Activated CD4-positive, CD25-positive, alpha-beta regulatory T cell treated with anti-CD3 and anti-CD28 coated beads, Interleukin-2, amount 50 U/mL, for 24 hours (primary cell): Measurements from ENCODE around the gene PDE1C.

Source experiments
- ATAC-seq, 2 donors: fragments of 150-1000 bp; cut with Tn5 transposase; one replicate each; pipeline ENCODE4 v1.10.0; 2021; ENCODE audit warnings: mild to moderate bottlenecking in 1 of 2, moderate library complexity in 1 of 2

PDE1C gene

GRCh38 chr7:31986878-31987518 is 83.2 kb downstream of the PDE1C start:
- no peak for ATAC-seq

DNA sequence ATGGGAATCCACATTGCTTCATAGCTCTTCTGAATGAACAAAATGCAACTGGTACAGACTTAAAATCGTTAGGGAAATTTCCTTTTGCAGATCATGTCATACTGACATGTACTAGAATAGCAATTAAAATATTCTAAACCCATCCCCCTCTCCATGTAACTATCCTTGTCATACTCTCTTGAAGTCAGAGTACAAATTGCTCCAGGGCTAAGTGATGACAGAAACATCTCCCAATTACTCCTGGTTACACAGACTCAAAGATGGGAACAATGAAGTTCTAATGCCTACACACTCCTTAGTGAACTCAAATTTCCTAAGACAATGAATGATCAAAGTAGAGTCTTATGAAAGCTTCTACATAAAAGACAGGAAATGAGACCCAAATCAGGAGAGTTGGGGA is 87.2 kb downstream of the PDE1C start:
- ATAC-seq, result no peak

DNA sequence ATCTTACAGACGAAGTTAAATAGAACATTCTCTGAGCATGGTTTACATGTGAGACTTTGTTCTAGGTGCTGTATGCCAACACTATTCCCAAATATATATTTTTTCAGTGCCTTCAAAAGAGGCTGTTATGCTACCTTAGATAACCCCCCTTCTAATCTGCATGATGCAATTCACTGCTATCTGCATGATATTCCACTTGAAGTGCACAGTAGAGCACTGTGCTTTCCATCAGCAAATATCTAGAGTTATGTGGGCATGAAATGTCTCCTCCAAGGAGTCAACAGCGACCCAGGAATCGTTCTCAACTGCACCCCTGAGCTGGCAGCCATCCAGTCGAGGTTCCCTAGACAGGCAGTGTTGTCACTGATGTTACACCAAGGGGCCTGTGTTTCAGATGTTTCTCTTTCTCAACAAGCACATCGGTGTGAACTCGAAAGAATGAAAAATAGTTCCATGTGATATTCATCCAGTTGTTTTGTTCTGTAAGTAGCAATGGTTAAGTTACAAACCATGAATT is 88.3 kb downstream of the PDE1C start:
- ATAC-seq, result no peak

DNA sequence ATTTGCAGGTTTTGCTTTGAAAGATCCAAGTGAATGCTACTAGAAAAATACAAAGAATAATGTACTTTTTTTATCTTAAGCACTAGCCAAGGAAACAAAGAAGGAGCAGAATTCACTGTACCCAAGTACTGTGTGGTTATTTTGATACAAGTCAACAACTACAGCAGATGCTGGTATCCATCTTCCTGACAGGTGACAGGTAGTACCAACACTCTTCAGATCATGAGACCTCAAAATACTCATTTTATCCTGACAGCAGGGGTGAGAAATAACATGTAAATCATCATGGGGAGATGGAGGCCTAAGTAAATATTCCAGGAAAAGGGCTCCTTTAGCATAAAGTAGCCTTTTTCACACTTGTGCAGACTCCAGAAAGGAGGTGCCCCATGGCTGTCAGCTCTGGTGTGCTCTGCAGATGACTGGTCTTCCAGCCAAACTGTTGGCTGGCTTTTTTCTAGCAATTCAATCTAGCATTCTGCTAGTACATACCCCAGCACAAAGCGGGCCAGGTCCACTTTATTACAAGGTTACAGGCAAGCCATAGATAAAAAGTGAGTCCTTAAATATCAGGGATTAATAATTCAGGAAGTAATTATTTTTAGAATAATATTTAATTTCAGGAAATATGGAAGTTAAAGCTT is 90.4 kb downstream of the PDE1C start:
- ATAC-seq, result no peak

DNA sequence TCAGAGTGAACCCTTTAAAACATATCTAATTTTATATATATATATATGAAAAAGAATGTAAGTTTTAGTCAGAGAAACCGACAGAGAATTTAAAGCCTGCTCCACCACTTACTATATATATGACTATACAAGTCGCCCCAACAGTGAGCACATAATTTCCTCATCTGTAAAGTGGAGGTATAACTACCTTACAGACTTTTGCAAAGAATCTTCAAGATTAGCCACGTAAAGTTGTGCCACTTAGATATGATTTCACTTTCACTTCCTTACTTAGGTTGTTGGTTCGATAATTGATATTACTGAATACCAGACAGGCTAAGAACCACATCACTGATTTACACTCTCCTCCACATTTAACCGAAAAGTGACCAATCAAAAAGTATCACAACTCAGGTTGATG is 94.7 kb downstream of the PDE1C start:
- no peak for ATAC-seq

DNA sequence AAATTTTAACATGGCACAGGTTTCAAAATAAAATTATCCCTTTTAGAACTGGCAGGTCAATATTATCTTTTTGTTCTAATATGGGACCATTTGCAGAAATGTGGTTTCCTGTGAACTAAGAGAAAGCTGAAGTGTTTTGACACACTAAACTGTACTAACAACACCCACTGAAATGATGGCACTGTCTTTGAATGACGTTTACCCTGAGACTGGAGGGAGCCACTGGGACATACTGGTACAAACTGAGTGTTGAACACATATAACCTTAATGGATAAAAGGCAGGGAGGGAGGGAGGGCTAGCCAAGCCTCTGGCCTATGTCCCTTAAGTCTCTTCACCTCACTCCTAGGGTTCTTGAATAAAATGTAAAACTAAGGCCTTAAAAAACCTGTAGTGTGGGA is 95.9 kb downstream of the PDE1C start:
- no peak for ATAC-seq

GRCh38 chr7:31971049-31971667 is 99.0 kb downstream of the PDE1C start:
- ATAC-seq, result no peak

DNA sequence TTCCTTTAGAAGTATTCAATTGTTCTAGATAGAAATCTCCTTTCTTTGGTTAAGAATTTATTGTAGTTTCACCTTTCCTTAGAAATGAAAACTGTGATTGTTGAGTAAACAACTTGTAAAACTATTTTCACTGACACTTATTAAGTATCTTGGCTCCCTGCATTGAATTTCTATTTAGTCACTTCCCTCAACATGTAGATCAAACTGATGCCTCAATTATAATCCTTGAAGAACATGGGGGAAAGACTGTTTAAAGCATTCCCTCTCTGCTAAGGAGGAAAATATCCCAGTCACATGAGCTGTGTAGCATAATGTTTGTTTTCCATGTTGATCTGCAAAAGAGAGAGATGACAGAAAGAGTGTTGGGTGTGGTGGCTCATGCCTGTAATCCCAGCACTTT is 99.7 kb downstream of the PDE1C start:
- no peak for ATAC-seq

DNA sequence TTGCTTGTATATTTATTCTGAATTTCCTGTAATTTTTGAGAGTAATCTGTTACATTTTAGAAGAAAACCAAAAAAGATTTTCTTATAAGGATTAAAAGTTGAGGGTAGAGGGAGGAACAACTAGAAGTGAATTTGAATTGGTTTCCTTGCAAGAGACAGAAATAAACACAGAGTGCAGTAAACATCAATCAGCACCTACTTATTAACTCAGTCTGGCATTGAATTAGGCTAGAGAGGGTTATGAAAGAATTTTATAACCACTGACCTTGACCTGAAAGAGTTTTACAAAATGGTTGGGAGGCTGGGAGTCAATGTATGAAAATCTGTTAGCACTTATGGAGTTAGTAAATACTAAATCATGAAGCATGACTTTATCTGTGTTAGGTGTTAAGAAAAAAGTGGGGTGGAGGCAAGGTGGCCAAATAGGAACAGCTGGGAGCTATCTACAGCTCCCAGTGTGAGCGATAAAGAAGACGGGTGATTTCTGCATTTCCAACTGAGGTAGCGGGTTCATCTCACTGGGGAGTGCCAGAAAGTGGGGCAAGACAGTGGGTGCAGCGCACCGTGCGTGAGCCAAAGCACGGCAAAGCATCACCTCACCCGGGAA is 106.5 kb downstream of the PDE1C start:
- no peak for ATAC-seq

DNA sequence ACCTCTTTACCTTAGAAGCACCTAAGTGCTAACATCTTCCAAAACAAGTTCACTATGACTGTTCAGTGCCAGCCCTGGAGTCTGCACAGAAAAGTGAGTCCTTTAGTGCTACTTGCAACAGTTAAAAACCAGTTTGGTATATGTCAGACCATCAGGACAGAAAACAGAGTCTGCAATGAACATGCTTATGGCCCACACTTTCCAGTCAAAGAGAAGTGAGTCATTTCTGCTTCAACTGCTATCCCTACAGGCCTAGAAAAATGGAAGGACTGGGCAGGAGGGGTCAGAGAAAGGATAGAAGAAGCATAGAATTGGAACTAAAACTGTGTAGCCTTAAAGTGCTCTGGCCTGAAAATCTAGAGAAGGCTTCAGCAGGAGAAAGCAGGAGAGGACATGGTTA is 108.0 kb downstream of the PDE1C start:
- ATAC-seq, result no peak

DNA sequence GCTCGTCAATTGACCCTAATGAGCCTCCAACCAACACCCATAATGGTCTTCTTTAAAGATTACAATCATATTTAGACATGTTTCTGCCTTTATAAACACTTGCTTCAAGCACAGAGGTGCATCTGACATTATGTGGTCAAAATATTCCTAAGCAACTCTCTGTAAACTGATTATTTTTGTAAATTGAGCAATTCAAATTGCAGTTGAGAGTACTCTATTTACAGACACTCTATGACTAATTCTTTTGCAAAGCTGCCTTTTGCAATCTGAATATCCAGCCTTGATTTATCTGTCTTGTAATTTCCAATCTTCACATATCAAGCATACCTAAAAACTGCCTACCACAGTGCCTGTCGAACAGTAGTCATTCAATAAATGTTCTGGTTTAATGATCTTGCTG is 112.0 kb downstream of the PDE1C start:
- no peak for ATAC-seq

GRCh38 chr7:31957756-31958155 is 112.5 kb downstream of the PDE1C start:
- no peak for ATAC-seq

GRCh38 chr7:31957090-31957720 is 113.0 kb downstream of the PDE1C start:
- ATAC-seq, result no peak

- ATAC-seq, result no peak
These were observed 114.6 kb downstream of the PDE1C start for GRCh38 chr7:31955641-31956040.

DNA sequence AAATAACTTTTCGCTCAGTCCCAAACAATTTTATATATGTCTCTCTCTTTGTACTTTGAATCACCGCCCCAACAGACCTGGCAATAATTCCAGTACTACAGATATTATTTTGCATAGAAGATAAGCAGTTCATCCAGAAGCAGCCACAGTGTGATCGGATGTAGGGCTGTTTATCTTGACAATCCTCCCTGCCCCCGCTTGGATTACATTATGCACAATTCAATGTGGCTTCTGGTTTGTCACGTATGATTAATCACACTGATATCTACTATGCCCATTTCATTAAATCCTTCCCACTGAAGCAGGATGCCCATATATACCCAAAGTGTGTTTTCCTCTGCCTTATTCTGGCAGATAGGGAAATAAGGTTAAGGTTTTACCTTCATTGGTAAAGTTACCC is 115.2 kb downstream of the PDE1C start:
- ATAC-seq, result no peak

DNA sequence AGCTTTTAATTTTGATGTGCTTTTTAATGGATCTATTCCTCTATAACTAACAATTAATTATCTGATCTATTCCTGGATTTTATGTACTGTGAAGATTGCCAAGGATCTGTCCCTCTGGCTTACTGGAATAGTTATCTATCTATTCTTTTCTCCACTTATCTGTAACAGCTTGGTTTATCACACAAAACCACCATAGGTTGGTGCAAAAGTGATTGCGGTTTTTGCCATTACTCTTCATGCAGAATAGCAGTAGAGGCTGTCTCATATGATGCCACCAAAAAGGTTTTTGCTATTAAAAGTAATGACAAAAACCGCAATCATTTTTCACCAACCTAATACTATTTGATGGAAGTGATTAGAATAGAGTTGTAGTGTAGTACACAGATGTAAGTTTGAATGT is 115.7 kb downstream of the PDE1C start:
- no peak for ATAC-seq

GRCh38 chr7:31953432-31953831 is 116.8 kb downstream of the PDE1C start:
- ATAC-seq, result no peak

DNA sequence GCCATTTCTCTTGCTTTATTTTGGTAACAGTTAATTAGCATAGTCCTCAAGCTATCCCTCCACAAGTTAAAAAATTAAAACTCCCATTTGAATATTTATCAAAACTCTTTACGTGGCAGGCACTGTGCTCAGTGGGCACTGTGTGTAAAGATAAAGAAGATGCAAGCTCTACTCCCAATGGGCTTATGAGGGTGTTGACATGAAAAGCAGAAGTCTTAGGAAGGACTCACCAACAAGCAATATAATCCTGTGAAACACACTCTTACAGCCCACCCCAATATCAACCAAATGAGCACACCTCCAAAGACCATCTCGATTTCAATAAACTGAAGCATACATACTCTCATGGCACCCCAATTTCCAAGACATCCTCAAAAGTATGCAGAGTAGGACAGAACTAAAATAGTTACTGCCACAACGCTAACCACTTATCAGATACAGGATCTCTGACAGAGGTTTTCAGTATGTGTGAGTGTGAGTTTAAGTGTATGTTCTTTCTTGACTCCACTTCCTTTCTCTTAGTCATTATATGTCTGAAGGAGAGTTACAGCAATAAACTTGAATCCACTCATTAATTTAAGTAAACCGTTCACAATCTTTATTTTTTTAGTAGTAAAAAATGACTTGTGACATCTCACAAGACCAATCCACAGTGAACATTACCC is 120.0 kb downstream of the PDE1C start:
- no peak for ATAC-seq

DNA sequence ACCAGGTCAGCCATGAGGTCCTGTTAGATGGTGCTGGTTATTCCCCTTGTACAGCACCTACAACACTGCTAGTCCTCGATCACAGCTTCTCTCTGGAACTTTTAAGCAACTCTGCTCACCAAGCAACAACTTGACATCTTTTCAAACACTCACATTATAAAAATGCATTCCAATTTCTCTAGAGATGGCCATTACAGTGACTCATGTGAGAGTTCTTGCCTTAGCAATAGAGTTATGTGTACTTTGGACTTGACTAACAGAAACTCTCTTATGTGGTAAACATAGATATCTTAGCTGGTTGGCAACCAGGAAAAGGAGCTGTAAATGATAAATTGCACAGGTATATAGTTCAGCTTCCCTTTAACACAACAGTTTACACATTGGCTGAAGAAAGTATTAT is 122.2 kb downstream of the PDE1C start:
- ATAC-seq, result no peak

GRCh38 chr7:31940167-31940566 is 130.0 kb downstream of the PDE1C start:
- no peak for ATAC-seq

- no peak for ATAC-seq
These were observed 131.1 kb downstream of the PDE1C start for GRCh38 chr7:31939076-31939475.

DNA sequence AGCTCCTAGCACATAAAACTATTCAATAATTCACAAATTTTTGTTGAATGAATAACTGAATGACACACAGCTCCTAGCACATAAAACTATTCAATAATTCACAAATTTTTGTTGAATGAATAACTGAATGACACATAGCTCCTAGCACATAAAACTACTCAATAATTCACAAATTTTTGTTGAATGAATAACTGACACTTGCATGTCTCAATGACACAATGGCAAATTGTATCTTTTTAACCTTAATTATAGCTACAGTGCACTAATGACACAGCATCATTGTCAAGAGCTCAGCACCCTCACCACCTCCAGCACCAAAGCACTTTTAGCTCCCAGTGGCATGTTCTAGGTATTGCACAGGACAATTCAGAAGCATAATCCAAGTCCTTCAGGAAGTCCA is 131.6 kb downstream of the PDE1C start:
- no peak for ATAC-seq

GRCh38 chr7:31937982-31938381 is 132.2 kb downstream of the PDE1C start:
- no peak for ATAC-seq
